Pons (tissue), 1 donor: ENCODE results near the gene HOXB3.

ENCODE experiments used
- DNase-seq: peaks from one replicate; pipeline ENCODE4 v3.0.0-alpha.2; 2016; ENCODE audit warnings: low spot score

Gene HOXB3

GRCh38 chr17:48589831-48590606 is at the start of gene HOXB3:
Gene HOXB3 (minus strand): TSS chr17:48590241. CDS start chr17:48552474, 37,767 bp downstream.
- no peak for DNase-seq

- no peak for DNase-seq
Observed at GRCh38 chr17:48639136-48639535, 49.1 kb upstream of the HOXB3 start.

- no peak for DNase-seq
Observed at GRCh38 chr17:48637323-48638260, 47.6 kb upstream of the HOXB3 start.

GRCh38 chr17:48636177-48637018 is 46.4 kb upstream of the HOXB3 start:
- DNase-seq = no peak

GRCh38 chr17:48634493-48635208 is 44.6 kb upstream of the HOXB3 start:
- DNase-seq = no peak

- DNase-seq = no peak
Observed at GRCh38 chr17:48633266-48633677, 43.2 kb upstream of the HOXB3 start.

GRCh38 chr17:48632579-48633265 is 42.7 kb upstream of the HOXB3 start:
- no peak for DNase-seq

- no peak for DNase-seq
Observed at GRCh38 chr17:48631693-48632578, 41.9 kb upstream of the HOXB3 start.

GRCh38 chr17:48630925-48631692 is 41.1 kb upstream of the HOXB3 start:
- DNase-seq = no peak

GRCh38 chr17:48630009-48630924 is 40.2 kb upstream of the HOXB3 start:
- DNase-seq = no peak

GRCh38 chr17:48629411-48629759 is 39.3 kb upstream of the HOXB3 start:
- no peak for DNase-seq

- DNase-seq = no peak
Observed at GRCh38 chr17:48628649-48629410, 38.8 kb upstream of the HOXB3 start.

GRCh38 chr17:48627623-48628521 is 37.8 kb upstream of the HOXB3 start:
- no peak for DNase-seq

GRCh38 chr17:48627118-48627597 is 37.1 kb upstream of the HOXB3 start:
- no peak for DNase-seq

GRCh38 chr17:48626245-48627117 is 36.4 kb upstream of the HOXB3 start, which contains the start of gene HOXB9:
Gene HOXB9 (minus strand): TSS chr17:48626358. CDS start chr17:48626269, 89 bp downstream.
- DNase-seq = no peak
